T-helper 2 cell treated with Interferon-gamma antibody and Interleukin-4, amounts not matched to agents 5 μg/mL and 100 μg/mL, for 36 hours (primary cell): Measurements from ENCODE around the gene BRI3BP.

ENCODE experiments used
- DNase-seq: peaks from one replicate; pipeline ENCODE4 v3.0.0; 2021; ENCODE audit warnings: low spot score
- H3K27ac Mint-ChIP-seq: one replicate; pipeline ENCODE4 v1.8.0; 2021; ENCODE audit warnings: mild to moderate bottlenecking, mixed read lengths
- H3K27me3 Mint-ChIP-seq: one replicate; pipeline ENCODE4 v1.8.0; 2021; ENCODE audit warnings: low read depth, mixed read lengths
- H3K36me3 Mint-ChIP-seq: one replicate; pipeline ENCODE4 v1.8.0; 2021; ENCODE audit warnings: low read depth, mixed read lengths
- H3K4me1 Mint-ChIP-seq: one replicate; pipeline ENCODE4 v1.8.0; 2021; ENCODE audit warnings: low read depth, mixed read lengths
- H3K4me3 Mint-ChIP-seq: one replicate; pipeline ENCODE4 v1.8.0; 2022; ENCODE audit warnings: mild to moderate bottlenecking, moderate library complexity, mixed read lengths
- H3K9me3 Mint-ChIP-seq: one replicate; pipeline ENCODE4 v1.8.0; 2021; ENCODE audit warnings: mixed read lengths

BRI3BP gene

GRCh38 chr12:124993626-124994436 is at the start of gene BRI3BP:
BRI3BP (plus strand) TSS chr12:124993645; CDS start chr12:124993791, 146 bp downstream.
- no peaks in the 10 kb centered on the region for H3K27me3 Mint-ChIP-seq
- peaks cover 22% of the 10 kb centered on the region for H3K4me1 Mint-ChIP-seq
- H3K36me3 Mint-ChIP-seq, result peaks cover 8% of the 10 kb centered on the region
- peaks cover 3% of the 10 kb centered on the region for H3K9me3 Mint-ChIP-seq
- H3K4me3 Mint-ChIP-seq, result peak within 1 kb of the TSS; percentile 94
- DNase-seq, result peak; percentile 31
- H3K27ac Mint-ChIP-seq, result peak within 1 kb of the TSS; percentile 97

DNA sequence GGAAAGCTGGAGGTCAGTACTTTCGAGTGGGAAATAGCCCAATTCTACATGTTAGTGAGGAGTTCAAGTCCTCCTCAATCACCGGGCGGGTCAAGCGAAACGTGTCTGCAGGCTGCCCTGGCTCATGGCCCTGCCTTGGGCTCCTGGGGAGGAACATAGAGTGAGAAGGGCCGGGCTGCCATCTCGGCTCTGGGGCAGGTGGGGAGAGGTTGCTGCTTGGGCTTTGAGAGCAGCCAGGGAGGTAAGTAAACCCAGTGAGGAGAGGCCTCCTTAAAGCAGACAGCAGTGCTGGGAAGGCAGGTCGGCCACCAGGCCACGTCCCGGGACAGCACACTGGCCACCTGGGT is 47.0 kb upstream of the BRI3BP start:
- no peaks in the 10 kb centered on the region for H3K27me3 Mint-ChIP-seq
- no peak overlapping the region for H3K27ac Mint-ChIP-seq
- no peaks in the 10 kb centered on the region for H3K9me3 Mint-ChIP-seq
- DNase-seq, result no peak
- H3K36me3 Mint-ChIP-seq, result peaks cover 32% of the 10 kb centered on the region
- no peak overlapping the region for H3K4me3 Mint-ChIP-seq
- H3K4me1 Mint-ChIP-seq, result peaks cover 5% of the 10 kb centered on the region

GRCh38 chr12:124947013-124947412 is 46.4 kb upstream of the BRI3BP start:
- Mint-ChIP-seq H3K4me1 (peaks cover 2% of the 10 kb centered on the region), H3K27me3 (no peaks in the 10 kb centered on the region), H3K27ac (no peak overlapping the region), H3K4me3 (no peak overlapping the region), H3K36me3 (peaks cover 34% of the 10 kb centered on the region), H3K9me3 (no peaks in the 10 kb centered on the region)
- no peak for DNase-seq

DNA sequence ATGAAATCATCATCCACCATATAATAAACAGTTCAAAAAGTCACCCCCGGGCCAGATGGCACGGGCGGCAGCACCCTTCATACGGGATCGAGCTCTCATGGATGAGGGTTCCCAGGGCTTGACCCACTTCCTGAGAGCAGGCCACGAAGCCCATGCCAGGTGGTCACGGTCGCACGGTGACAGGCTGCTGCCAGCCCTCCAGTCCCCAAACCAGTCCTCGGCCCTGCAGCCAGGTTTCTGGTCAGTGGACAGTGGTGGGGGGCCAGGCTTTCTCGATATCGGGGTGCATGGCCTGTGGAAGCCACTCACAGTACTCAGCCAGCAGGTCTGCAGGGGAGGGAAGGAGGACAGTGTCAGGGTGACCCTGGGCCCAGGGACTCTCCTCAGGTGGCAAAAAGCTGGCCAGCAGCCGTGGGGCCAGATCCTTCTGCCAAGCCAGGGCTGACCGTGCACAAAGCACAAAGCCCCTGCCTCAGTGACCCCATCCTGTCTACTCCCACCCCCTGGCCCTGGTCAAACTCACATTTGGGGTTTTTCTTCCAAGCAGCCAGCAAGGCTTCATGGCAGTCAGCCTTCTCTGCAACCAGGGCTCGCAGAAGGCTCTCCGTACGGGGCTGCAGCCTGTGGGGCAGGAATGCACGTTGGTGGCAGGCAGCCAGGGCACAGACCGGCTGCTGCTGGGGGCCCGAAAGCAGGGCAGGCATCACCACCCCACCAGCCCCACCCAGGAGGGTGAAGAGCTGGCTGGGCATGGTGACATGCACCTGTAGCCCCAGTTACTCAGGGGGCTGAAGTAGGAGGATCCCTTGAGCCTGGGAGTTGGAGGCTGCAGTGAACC is 45.7 kb upstream of the BRI3BP start:
- no peak for DNase-seq
- Mint-ChIP-seq H3K27me3 (no peaks in the 10 kb centered on the region), H3K4me1 (peaks cover 2% of the 10 kb centered on the region), H3K27ac (no peak overlapping the region), H3K36me3 (peaks cover 33% of the 10 kb centered on the region), H3K4me3 (no peak overlapping the region), H3K9me3 (no peaks in the 10 kb centered on the region)

DNA sequence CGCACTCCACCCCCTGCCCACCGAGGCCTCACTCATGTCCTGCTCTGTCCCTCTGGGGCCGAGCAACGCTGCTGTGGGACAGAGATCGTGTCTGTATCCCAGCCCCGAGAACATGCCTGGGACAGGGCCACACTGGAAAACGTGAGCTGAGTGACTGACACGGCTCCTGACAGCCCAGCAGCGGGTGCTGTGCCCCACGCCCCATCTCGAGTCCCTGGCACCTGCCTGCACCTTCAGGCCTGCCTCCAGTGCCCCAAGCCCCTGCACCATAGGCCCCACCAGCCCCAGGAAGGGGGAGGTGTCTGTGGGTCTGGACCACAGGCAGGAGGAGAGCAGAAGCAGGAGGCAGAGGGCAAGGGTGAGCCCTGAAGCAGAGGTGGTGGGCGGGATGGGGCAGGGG is 44.4 kb upstream of the BRI3BP start:
- no peaks in the 10 kb centered on the region for H3K9me3 Mint-ChIP-seq
- no peaks in the 10 kb centered on the region for H3K4me1 Mint-ChIP-seq
- no peak overlapping the region for H3K27ac Mint-ChIP-seq
- no peak overlapping the region for H3K4me3 Mint-ChIP-seq
- H3K27me3 Mint-ChIP-seq, result no peaks in the 10 kb centered on the region
- no peak for DNase-seq
- H3K36me3 Mint-ChIP-seq, result peaks cover 41% of the 10 kb centered on the region

GRCh38 chr12:124949779-124950728 is 43.4 kb upstream of the BRI3BP start:
- Mint-ChIP-seq H3K27ac (no peak overlapping the region), H3K27me3 (no peaks in the 10 kb centered on the region), H3K4me3 (no peak overlapping the region), H3K9me3 (no peaks in the 10 kb centered on the region), H3K4me1 (no peaks in the 10 kb centered on the region), H3K36me3 (peaks cover 38% of the 10 kb centered on the region)
- no peak for DNase-seq

- Mint-ChIP-seq H3K27ac (no peak overlapping the region), H3K4me1 (no peaks in the 10 kb centered on the region), H3K27me3 (no peaks in the 10 kb centered on the region), H3K4me3 (no peak overlapping the region), H3K36me3 (peaks cover 38% of the 10 kb centered on the region), H3K9me3 (no peaks in the 10 kb centered on the region)
- no peak for DNase-seq
Measured at GRCh38 chr12:124952295-124952694, 41.1 kb upstream of the BRI3BP start.

- Mint-ChIP-seq H3K27me3 (no peaks in the 10 kb centered on the region), H3K36me3 (peaks cover 43% of the 10 kb centered on the region), H3K4me1 (no peaks in the 10 kb centered on the region), H3K27ac (no peak overlapping the region), H3K4me3 (no peak overlapping the region), H3K9me3 (no peaks in the 10 kb centered on the region)
- DNase-seq, result no peak
Measured at GRCh38 chr12:124952801-124953200, 40.6 kb upstream of the BRI3BP start.

DNA sequence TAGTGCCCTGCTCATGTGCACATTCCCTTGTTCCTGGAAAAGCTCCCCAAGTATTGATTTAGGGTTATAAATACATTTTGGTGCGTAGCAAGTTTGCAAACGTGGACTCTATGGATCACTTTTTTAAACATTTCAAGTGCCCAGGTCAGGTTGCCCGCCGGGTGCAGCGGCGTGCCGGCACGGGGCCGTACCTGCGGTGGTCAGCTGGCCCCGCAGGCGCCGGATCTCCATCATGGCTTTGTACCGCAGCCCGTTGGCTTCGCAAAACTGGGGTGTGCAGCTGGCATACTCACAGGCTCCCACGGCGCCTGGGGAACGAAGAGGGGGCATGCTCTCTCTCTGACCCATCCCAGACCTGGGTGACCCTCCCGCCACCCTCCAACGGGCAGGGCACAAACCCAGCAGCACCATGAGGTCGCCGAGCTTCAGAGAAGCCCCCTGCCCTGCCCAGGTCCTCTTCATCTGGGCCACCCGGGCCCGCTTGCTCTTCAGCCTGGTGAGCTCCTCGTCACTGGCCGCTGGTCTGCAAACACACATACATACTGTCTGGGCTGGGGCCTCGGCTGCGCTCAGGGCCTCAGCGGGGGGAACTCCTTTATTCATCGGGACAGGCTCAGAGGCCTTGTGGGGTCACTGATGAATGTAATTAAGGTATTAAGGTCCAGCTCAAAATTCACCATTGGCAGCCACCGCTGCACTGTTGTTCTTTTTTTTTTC is 39.6 kb upstream of the BRI3BP start:
- Mint-ChIP-seq H3K36me3 (peaks cover 46% of the 10 kb centered on the region), H3K4me3 (no peak overlapping the region), H3K9me3 (no peaks in the 10 kb centered on the region), H3K4me1 (no peaks in the 10 kb centered on the region), H3K27me3 (no peaks in the 10 kb centered on the region), H3K27ac (no peak overlapping the region)
- DNase-seq, result no peak

- H3K9me3 Mint-ChIP-seq, result no peaks in the 10 kb centered on the region
Measured at GRCh38 chr12:124954771-124955170, 38.7 kb upstream of the BRI3BP start.

GRCh38 chr12:124956571-124956970 is 36.9 kb upstream of the BRI3BP start:
- Mint-ChIP-seq H3K36me3 (peaks cover 44% of the 10 kb centered on the region), H3K27me3 (no peaks in the 10 kb centered on the region), H3K9me3 (no peaks in the 10 kb centered on the region), H3K27ac (no peak overlapping the region), H3K4me3 (no peak overlapping the region), H3K4me1 (no peaks in the 10 kb centered on the region)
- no peak for DNase-seq

More at GRCh38 chr12:124954771-124955170, 38.7 kb upstream of the BRI3BP start:
- Mint-ChIP-seq H3K4me3 (no peak overlapping the region), H3K36me3 (peaks cover 48% of the 10 kb centered on the region), H3K27me3 (no peaks in the 10 kb centered on the region), H3K27ac (no peak overlapping the region), H3K4me1 (no peaks in the 10 kb centered on the region)
- DNase-seq, result no peak

GRCh38 chr12:124961055-124961454 is 32.4 kb upstream of the BRI3BP start:
- no peaks in the 10 kb centered on the region for H3K4me1 Mint-ChIP-seq

DNA sequence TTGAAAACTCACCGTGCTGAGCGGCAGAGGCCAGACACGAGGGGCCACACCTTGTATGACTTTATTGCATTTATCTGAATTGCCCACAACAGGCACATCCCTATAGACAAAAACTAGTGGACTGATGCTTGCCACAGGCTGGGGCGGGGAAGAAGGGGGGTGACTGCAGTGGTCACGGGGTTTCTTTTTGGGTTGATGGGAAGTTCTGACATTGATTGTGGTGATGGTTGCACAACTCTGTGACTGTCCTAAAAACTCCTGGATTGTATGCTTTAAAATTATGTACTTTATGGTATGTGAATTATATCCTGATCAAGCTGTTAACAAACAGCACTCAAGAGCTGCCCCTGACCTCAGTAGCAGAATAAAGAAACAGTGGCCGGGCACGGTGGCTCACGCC is 30.2 kb upstream of the BRI3BP start:
- Mint-ChIP-seq H3K36me3 (peaks cover 45% of the 10 kb centered on the region), H3K27ac (no peak overlapping the region), H3K4me1 (no peaks in the 10 kb centered on the region)

More at GRCh38 chr12:124961055-124961454, 32.4 kb upstream of the BRI3BP start:
- H3K27ac Mint-ChIP-seq, result no peak overlapping the region
- no peaks in the 10 kb centered on the region for H3K9me3 Mint-ChIP-seq
- no peak overlapping the region for H3K4me3 Mint-ChIP-seq
- no peaks in the 10 kb centered on the region for H3K27me3 Mint-ChIP-seq
- peaks cover 49% of the 10 kb centered on the region for H3K36me3 Mint-ChIP-seq
- no peak for DNase-seq

More for the DNA sequence above, 30.2 kb upstream of the BRI3BP start:
- no peaks in the 10 kb centered on the region for H3K9me3 Mint-ChIP-seq
- DNase-seq, result no peak
- no peaks in the 10 kb centered on the region for H3K27me3 Mint-ChIP-seq
- no peak overlapping the region for H3K4me3 Mint-ChIP-seq
